Activated naive CD4-positive, alpha-beta T cell treated with anti-CD3 and anti-CD28 coated beads, Interleukin-2, amount 10 ng/mL, durations not matched to agents 7 days and 5 days (primary cell): ENCODE measurements around the gene FSTL5.

ENCODE experiments used
- CTCF ChIA-PET: fragments of 350-600 bp; sonication (Branson Sonifier 250); formaldehyde crosslinking; loops from one replicate; lab custom pipeline; 2021; ENCODE audit warnings: antibody characterized with exemption; lab: Charles Lee
- DNase-seq: peaks from one replicate; pipeline ENCODE4 v3.0.0-alpha.2; 2020
- H3K27ac Mint-ChIP-seq: one replicate; pipeline ENCODE4 v1.8.0; 2021; ENCODE audit warnings: mild to moderate bottlenecking, moderate library complexity, mixed read lengths
- H3K27me3 Mint-ChIP-seq: one replicate; pipeline ENCODE4 v1.8.0; 2021; ENCODE audit warnings: mild to moderate bottlenecking, mixed read lengths
- H3K36me3 Mint-ChIP-seq: one replicate; pipeline ENCODE4 v1.8.0; 2021; ENCODE audit warnings: mixed read lengths
- H3K4me1 Mint-ChIP-seq: one replicate; pipeline ENCODE4 v1.8.0; 2021; ENCODE audit warnings: mixed read lengths
- H3K4me3 Mint-ChIP-seq: one replicate; pipeline ENCODE4 v1.8.0; 2021; ENCODE audit warnings: mild to moderate bottlenecking, moderate library complexity, mixed read lengths
- H3K9me3 Mint-ChIP-seq: one replicate; pipeline ENCODE4 v1.8.0; 2021; ENCODE audit warnings: mixed read lengths

Gene FSTL5

GRCh38 chr4:161448550-161449180 is 715.1 kb downstream of the FSTL5 start:
- no peak overlapping the region for H3K4me3 Mint-ChIP-seq
- no peaks in the 10 kb centered on the region for H3K36me3 Mint-ChIP-seq
- no peaks in the 10 kb centered on the region for H3K27me3 Mint-ChIP-seq
- no peaks in the 10 kb centered on the region for H3K4me1 Mint-ChIP-seq
- CTCF ChIA-PET = no interaction called here
- no peak for DNase-seq
- H3K9me3 Mint-ChIP-seq = no peaks in the 10 kb centered on the region
- H3K27ac Mint-ChIP-seq = no peak overlapping the region

- no peak overlapping the region for H3K27ac Mint-ChIP-seq
- no peaks in the 10 kb centered on the region for H3K4me1 Mint-ChIP-seq
- H3K9me3 Mint-ChIP-seq = no peaks in the 10 kb centered on the region
- H3K4me3 Mint-ChIP-seq = no peak overlapping the region
- DNase-seq = no peak
- CTCF ChIA-PET = no interaction called here
- no peaks in the 10 kb centered on the region for H3K36me3 Mint-ChIP-seq
- H3K27me3 Mint-ChIP-seq = no peaks in the 10 kb centered on the region
Observed at GRCh38 chr4:161444626-161445025, 719.2 kb downstream of the FSTL5 start.

GRCh38 chr4:161442921-161443320 is 720.9 kb downstream of the FSTL5 start:
- H3K27me3 Mint-ChIP-seq = no peaks in the 10 kb centered on the region
- no peak overlapping the region for H3K4me3 Mint-ChIP-seq
- no peaks in the 10 kb centered on the region for H3K4me1 Mint-ChIP-seq
- CTCF ChIA-PET = no interaction called here
- H3K9me3 Mint-ChIP-seq = peaks cover under 1% of the 10 kb centered on the region
- H3K36me3 Mint-ChIP-seq = no peaks in the 10 kb centered on the region
- no peak overlapping the region for H3K27ac Mint-ChIP-seq
- DNase-seq = no peak

GRCh38 chr4:161438096-161438495 is 725.7 kb downstream of the FSTL5 start:
- H3K4me3 Mint-ChIP-seq = no peak overlapping the region
- H3K9me3 Mint-ChIP-seq = peaks cover 9% of the 10 kb centered on the region
- DNase-seq = no peak
- H3K4me1 Mint-ChIP-seq = no peaks in the 10 kb centered on the region
- H3K27me3 Mint-ChIP-seq = no peaks in the 10 kb centered on the region
- CTCF ChIA-PET = no interaction called here
- H3K27ac Mint-ChIP-seq = no peak overlapping the region
- no peaks in the 10 kb centered on the region for H3K36me3 Mint-ChIP-seq

- peaks cover 5% of the 10 kb centered on the region for H3K9me3 Mint-ChIP-seq
- no peaks in the 10 kb centered on the region for H3K27me3 Mint-ChIP-seq
- no peak for DNase-seq
- H3K4me3 Mint-ChIP-seq = no peak overlapping the region
- H3K36me3 Mint-ChIP-seq = no peaks in the 10 kb centered on the region
- CTCF ChIA-PET = no interaction called here
- H3K27ac Mint-ChIP-seq = no peak overlapping the region
- no peaks in the 10 kb centered on the region for H3K4me1 Mint-ChIP-seq
Observed at GRCh38 chr4:161428180-161428965, 735.4 kb downstream of the FSTL5 start.

GRCh38 chr4:161419822-161420221 is 744.0 kb downstream of the FSTL5 start:
- Mint-ChIP-seq H3K27ac (no peak overlapping the region), H3K36me3 (no peaks in the 10 kb centered on the region), H3K27me3 (no peaks in the 10 kb centered on the region), H3K9me3 (no peaks in the 10 kb centered on the region), H3K4me1 (no peaks in the 10 kb centered on the region), H3K4me3 (no peak overlapping the region)
- no peak for DNase-seq
- CTCF ChIA-PET = no interaction called here

- H3K9me3 Mint-ChIP-seq = peaks cover 11% of the 10 kb centered on the region
- no peak overlapping the region for H3K4me3 Mint-ChIP-seq
- H3K27ac Mint-ChIP-seq = no peak overlapping the region
- H3K4me1 Mint-ChIP-seq = no peaks in the 10 kb centered on the region
- H3K27me3 Mint-ChIP-seq = no peaks in the 10 kb centered on the region
- no peak for DNase-seq
- CTCF ChIA-PET = no interaction called here
- H3K36me3 Mint-ChIP-seq = no peaks in the 10 kb centered on the region
Observed at GRCh38 chr4:161411901-161412300, 751.9 kb downstream of the FSTL5 start.

GRCh38 chr4:161404346-161405110 is 759.3 kb downstream of the FSTL5 start:
- CTCF ChIA-PET = no interaction called here

GRCh38 chr4:161403781-161404180 is 760.0 kb downstream of the FSTL5 start:
- Mint-ChIP-seq H3K4me3 (no peak overlapping the region), H3K9me3 (peaks cover 5% of the 10 kb centered on the region), H3K27ac (no peak overlapping the region), H3K36me3 (no peaks in the 10 kb centered on the region), H3K27me3 (no peaks in the 10 kb centered on the region), H3K4me1 (no peaks in the 10 kb centered on the region)
- DNase-seq = no peak
- CTCF ChIA-PET = no interaction called here

More at GRCh38 chr4:161404346-161405110, 759.3 kb downstream of the FSTL5 start:
- no peak overlapping the region for H3K4me3 Mint-ChIP-seq
- no peak for DNase-seq
- no peaks in the 10 kb centered on the region for H3K27me3 Mint-ChIP-seq
- H3K4me1 Mint-ChIP-seq = no peaks in the 10 kb centered on the region
- H3K9me3 Mint-ChIP-seq = peaks cover 6% of the 10 kb centered on the region
- H3K27ac Mint-ChIP-seq = no peak overlapping the region
- H3K36me3 Mint-ChIP-seq = no peaks in the 10 kb centered on the region

- no peak overlapping the region for H3K27ac Mint-ChIP-seq
- H3K27me3 Mint-ChIP-seq = no peaks in the 10 kb centered on the region
- DNase-seq = no peak
- H3K36me3 Mint-ChIP-seq = no peaks in the 10 kb centered on the region
- CTCF ChIA-PET = no interaction called here
- no peak overlapping the region for H3K4me3 Mint-ChIP-seq
- H3K4me1 Mint-ChIP-seq = no peaks in the 10 kb centered on the region
- H3K9me3 Mint-ChIP-seq = peaks cover 2% of the 10 kb centered on the region
Observed at GRCh38 chr4:161393602-161394001, 770.2 kb downstream of the FSTL5 start.

GRCh38 chr4:161382655-161383054 is 781.1 kb downstream of the FSTL5 start:
- H3K36me3 Mint-ChIP-seq = no peaks in the 10 kb centered on the region
- no peak overlapping the region for H3K4me3 Mint-ChIP-seq
- H3K27me3 Mint-ChIP-seq = no peaks in the 10 kb centered on the region
- H3K4me1 Mint-ChIP-seq = no peaks in the 10 kb centered on the region
- CTCF ChIA-PET = no interaction called here
- no peak overlapping the region for H3K27ac Mint-ChIP-seq
- H3K9me3 Mint-ChIP-seq = peaks cover 7% of the 10 kb centered on the region
- no peak for DNase-seq

GRCh38 chr4:161376275-161376674 is 787.5 kb downstream of the FSTL5 start:
- DNase-seq = no peak
- Mint-ChIP-seq H3K27ac (no peak overlapping the region), H3K4me3 (no peak overlapping the region), H3K4me1 (no peaks in the 10 kb centered on the region), H3K27me3 (no peaks in the 10 kb centered on the region), H3K9me3 (peaks cover 9% of the 10 kb centered on the region), H3K36me3 (no peaks in the 10 kb centered on the region)
- CTCF ChIA-PET = no interaction called here

- Mint-ChIP-seq H3K4me3 (no peak overlapping the region), H3K4me1 (no peaks in the 10 kb centered on the region), H3K36me3 (no peaks in the 10 kb centered on the region), H3K9me3 (peaks cover 3% of the 10 kb centered on the region), H3K27me3 (no peaks in the 10 kb centered on the region), H3K27ac (no peak overlapping the region)
- DNase-seq = no peak
- CTCF ChIA-PET = no interaction called here
Observed at GRCh38 chr4:161364681-161365080, 799.1 kb downstream of the FSTL5 start.

GRCh38 chr4:161360982-161361381 is 802.8 kb downstream of the FSTL5 start:
- Mint-ChIP-seq H3K4me3 (no peak overlapping the region), H3K36me3 (no peaks in the 10 kb centered on the region), H3K27me3 (no peaks in the 10 kb centered on the region), H3K4me1 (no peaks in the 10 kb centered on the region), H3K27ac (no peak overlapping the region), H3K9me3 (peaks cover 2% of the 10 kb centered on the region)
- CTCF ChIA-PET = no interaction called here
- no peak for DNase-seq
